ENCODE results near the gene MLST8. TPM values are rescaled to one million over a fixed set of nuclear protein-coding genes. Genes with fewer than 3 reads are reported as not detected.

MLST8 gene
- total RNA-seq, 4 donors from 2014 or later, result 29.3 to 58.8 (median 38.0) TPM

GRCh38 chr16:2160915-2161551 lies 44.2 kb upstream of the MLST8 start:
- TF ChIP-seq CTCF (IDR thresholded peaks at IDR 0.05; ENCODE audit: low read depth), result no peak

DNA sequence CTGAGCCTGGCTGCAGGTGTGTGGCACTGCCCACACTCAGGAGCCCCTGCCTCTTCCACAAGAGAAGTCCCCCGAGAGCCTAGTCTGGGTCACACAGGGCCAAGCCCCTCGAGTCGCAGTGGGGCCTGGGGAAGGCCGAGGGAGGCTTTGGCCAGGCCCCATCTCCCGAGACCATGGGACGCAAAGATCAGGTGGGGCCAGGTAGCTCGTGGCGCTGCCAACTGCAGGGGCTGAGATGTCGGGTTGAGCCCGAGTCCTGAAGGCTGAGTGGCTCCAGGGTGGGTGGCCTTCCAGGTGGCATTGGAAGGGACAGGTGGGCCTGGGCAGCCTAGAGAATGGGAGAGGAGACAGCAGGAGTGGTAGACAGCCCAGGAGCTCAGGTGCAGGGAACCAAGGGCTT lies 43.3 kb upstream of the MLST8 start:
- TF ChIP-seq CTCF (IDR thresholded peaks at IDR 0.05; ENCODE audit: low read depth), result no peak

- TF ChIP-seq CTCF (IDR thresholded peaks at IDR 0.05; ENCODE audit: low read depth), result no peak
Measured at GRCh38 chr16:2162676-2163118, 42.6 kb upstream of the MLST8 start.

DNA sequence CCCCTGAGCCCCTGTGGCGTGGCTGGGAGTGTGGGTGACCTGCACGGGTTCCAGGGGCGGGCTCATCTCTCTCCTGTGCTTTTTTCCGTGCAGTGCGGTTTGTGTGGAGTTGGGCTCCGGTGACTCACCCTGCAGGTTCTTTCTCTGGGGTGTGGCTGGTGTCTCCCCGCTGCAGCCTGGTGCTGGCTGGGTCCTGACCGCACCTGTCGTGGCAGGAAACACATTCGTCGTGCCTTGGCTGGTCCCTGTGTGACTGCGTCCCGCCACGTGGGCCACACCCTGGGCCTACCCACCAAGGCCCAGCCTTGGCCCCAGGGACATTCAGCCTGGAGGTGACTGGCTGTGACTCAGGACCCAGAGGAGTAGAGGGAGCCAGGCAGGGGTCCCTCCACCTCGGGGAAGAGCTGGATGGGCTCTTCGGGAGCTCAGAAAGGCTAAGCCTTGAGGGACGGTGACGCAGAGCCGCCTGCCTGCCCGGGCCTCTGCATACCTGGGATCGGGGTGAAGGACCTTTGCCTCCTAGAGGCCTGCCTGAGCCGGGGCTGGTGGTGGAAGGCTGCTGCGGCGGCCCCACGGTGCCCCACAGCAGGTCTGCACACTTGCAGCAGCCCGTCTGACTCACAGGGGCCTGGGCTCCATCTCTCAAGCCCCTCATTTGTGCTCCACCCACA lies 41.9 kb upstream of the MLST8 start:
- no peak for TF ChIP-seq CTCF (IDR thresholded peaks at IDR 0.05; ENCODE audit: low read depth)

DNA sequence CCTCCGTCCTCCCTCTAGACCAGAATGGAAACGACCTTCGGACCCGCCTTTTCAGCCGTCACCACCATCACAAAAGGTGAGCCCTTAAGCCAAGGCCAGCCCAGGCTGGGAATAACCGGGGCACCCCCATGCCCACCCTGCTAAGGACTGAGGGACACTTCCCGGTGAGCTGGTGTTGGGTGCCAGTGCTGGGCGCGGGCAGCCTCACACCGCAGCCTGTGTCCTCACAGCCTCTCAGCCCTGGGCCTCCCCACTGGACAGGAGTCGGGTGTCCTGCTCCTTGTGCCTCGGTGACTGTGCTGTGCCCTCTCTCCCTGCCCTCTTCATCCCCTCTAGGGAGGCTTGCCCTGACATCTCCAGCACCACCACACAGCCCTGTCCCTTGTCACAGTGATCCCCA lies 39.4 kb upstream of the MLST8 start:
- no peak for TF ChIP-seq CTCF (IDR thresholded peaks at IDR 0.05; ENCODE audit: low read depth)

GRCh38 chr16:2166263-2167067 lies 38.8 kb upstream of the MLST8 start:
- TF ChIP-seq CTCF (IDR thresholded peaks at IDR 0.05; ENCODE audit: low read depth), result no peak

DNA sequence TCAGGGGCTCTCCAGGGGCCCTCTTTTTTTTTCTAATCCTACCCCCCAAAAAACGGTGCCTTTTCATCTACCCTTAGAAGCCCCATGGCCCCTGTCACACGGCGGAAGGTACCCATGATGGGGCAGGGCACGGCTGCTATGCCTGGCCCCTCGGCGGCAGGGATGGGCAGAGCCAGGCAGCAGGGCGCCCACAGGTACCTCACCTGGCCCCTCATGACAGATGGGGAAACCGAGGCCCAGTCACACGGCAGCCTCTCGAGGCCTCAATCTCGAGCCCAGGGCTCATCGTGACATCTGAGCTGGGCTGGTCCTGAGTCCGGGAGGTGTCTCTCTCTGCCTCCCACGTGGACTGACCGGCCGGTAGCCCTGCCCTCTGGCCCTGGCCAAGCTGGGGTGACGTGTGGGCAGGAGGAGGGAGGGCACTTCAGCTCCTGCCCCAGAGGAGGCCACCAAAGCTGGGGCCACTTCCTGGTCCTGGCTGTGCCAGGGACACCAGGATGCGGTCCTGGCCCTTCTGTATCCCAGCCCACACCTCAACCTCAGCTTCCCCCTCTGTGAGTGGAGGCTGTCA lies 38.1 kb upstream of the MLST8 start:
- TF ChIP-seq CTCF (IDR thresholded peaks at IDR 0.05; ENCODE audit: low read depth), result no peak
